CD4-positive, CD25-positive, alpha-beta regulatory T cell (primary cell): Measurements from ENCODE around the gene SORCS3. TPM values are rescaled to one million over a fixed set of nuclear protein-coding genes. Genes with fewer than 3 reads are reported as not detected.

Experiments
- ATAC-seq, 2 donors: fragments of 150-1000 bp; cut with Tn5 transposase; one replicate each; pipeline ENCODE4 v1.10.0; 2021; ENCODE audit warnings: low read depth in 2 of 2, moderate number of reproducible peaks in 2 of 2, moderate library complexity in 1 of 2
- DNase-seq, 3 donors: peaks; one replicate each; pipeline versions ENCODE4 v3.0.0 to v3.0.0-alpha.2; 2012 to 2022; ENCODE audit warnings: mixed read lengths in 1 of 3
- H3K27ac ChIP-seq: one replicate; pipeline ENCODE4 v1.7.0; 2013; ENCODE audit warnings: mild to moderate bottlenecking, low read length; ENCODE audit not compliant: insufficient read depth, poor library complexity, severe bottlenecking
- H3K27me3 ChIP-seq: one replicate; pipeline ENCODE4 v1.7.0; 2013; ENCODE audit warnings: low read length; ENCODE audit not compliant: control insufficient read depth, insufficient read depth
- H3K36me3 ChIP-seq: one replicate; pipeline ENCODE4 v1.7.0; 2013; ENCODE audit warnings: mild to moderate bottlenecking, low read length, moderate library complexity; ENCODE audit not compliant: control insufficient read depth, insufficient read depth
- H3K4me1 ChIP-seq: 2 replicates; pipeline ENCODE4 v1.7.0; 2013; ENCODE audit warnings: mild to moderate bottlenecking, low read length; ENCODE audit not compliant: insufficient read depth, control insufficient read depth, poor library complexity, severe bottlenecking
- H3K4me3 ChIP-seq: one replicate; pipeline ENCODE4 v1.7.0; 2013; ENCODE audit warnings: low read depth, mild to moderate bottlenecking, low read length, moderate library complexity
- H3K9me3 ChIP-seq, 2 experiments: 1 replicate in 1 of 2; 2 replicates in 1 of 2; pipeline ENCODE4 v1.7.0; 2013; ENCODE audit warnings: low read length in 2 of 2, mild to moderate bottlenecking in 1 of 2, moderate library complexity in 1 of 2; ENCODE audit not compliant: control insufficient read depth in 2 of 2
- H3K27ac Mint-ChIP-seq, 3 donors: one replicate each; pipeline ENCODE4 v1.8.0; 2020 to 2022; ENCODE audit warnings: mild to moderate bottlenecking in 3 of 3, mixed read lengths in 3 of 3, moderate library complexity in 2 of 3
- H3K27me3 Mint-ChIP-seq: one replicate; pipeline ENCODE4 v1.8.0; 2022; ENCODE audit warnings: mild to moderate bottlenecking, mixed read lengths
- H3K36me3 Mint-ChIP-seq: one replicate; pipeline ENCODE4 v1.8.0; 2020; ENCODE audit warnings: mixed read lengths
- H3K4me1 Mint-ChIP-seq, 4 donors: one replicate each; pipeline ENCODE4 v1.8.0; 2020 to 2022; ENCODE audit warnings: mixed read lengths in 4 of 4, mild to moderate bottlenecking in 1 of 4
- H3K4me3 Mint-ChIP-seq, 4 donors: one replicate each; pipeline ENCODE4 v1.8.0; 2020 to 2022; ENCODE audit warnings: mild to moderate bottlenecking in 4 of 4, mixed read lengths in 4 of 4, moderate library complexity in 3 of 4
- H3K9me3 Mint-ChIP-seq, 7 donors: one replicate each; pipeline ENCODE4 v1.8.0; 2020 to 2022; ENCODE audit warnings: mixed read lengths in 7 of 7, mild to moderate bottlenecking in 3 of 7, moderate library complexity in 2 of 7
- polyA plus RNA-seq, 4 donors: library from polyadenylated mRNA; unstranded; fragments of 300-500 nt; fragmentation: Illumina TruSeq; gene quantifications; one replicate each; pipeline ENCODE4 v1.2.3, GENCODE V29; 2021
- total RNA-seq: library from RNA; stranded (reverse); gene quantifications from one replicate; pipeline ENCODE4 v1.2.3, GENCODE V29; 2022

SORCS3 gene
- total and polyA plus RNA-seq, 5 donors from 2014 or later = 0.35 TPM; not detected in 4

DNA sequence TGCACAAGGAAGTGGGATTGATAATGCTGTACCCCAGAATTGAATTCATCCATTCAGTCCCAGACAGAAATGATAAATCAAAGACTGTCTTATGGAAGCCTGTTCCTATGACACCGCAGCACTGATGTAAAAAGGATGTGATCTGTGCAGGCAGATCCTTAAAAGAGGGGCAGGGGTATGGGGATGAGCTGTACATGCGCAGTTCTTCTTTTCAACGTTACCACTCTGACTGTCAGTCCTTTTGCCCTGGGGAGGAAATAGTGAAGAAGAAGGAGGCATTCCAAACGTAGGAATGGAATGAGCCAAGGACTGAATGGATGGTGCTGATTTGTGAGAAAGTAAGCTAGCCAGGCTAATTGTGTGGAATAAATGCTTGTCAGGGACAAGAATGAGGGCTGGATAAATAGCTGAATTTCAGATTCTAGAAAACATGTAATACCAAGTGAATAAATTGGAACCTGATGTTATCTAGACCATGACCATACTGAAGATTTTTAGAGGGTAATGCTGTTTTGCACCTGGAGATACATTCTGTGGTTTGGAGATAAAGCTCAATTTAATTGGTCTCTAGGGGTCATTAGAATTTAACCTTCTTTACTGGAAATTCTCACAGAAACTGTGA, 509.3 kb downstream of the SORCS3 start:
- no peak overlapping the region for H3K27ac ChIP-seq
- no peaks in the 10 kb centered on the region for H3K4me1 ChIP-seq
- Mint-ChIP-seq H3K36me3 (no peaks in the 10 kb centered on the region), H3K27me3 (no peaks in the 10 kb centered on the region), H3K4me3 (no peak overlapping the region), H3K4me1 (no peaks in the 10 kb centered on the region), H3K9me3 (peaks cover 0 to 5% (median 0%) of the 10 kb centered on the region in 7 donors), H3K27ac (no peak overlapping the region)
- no peak overlapping the region for H3K4me3 ChIP-seq
- DNase-seq (no peak), ATAC-seq (no peak)
- no peaks in the 10 kb centered on the region for H3K9me3 ChIP-seq
- no peaks in the 10 kb centered on the region for H3K27me3 ChIP-seq
- H3K36me3 ChIP-seq = no peaks in the 10 kb centered on the region

DNA sequence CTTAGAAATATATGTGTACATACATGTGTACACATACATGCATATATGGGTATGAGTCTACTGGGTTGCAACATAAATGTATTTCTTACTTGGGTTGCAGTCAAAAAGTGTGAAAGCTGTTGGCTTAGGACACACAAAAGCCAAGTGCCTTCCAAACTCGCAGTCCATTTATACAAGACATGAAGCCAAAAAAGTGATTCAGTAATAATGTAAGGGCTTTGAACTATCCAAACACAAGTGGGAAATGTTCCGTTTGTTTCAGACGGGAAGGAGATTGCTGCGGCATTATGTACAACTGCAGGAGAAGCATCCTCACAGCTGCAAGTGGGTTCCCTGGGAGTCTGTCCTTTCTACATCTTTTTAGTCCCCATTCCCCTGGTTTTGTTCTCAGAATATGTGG, 513.6 kb downstream of the SORCS3 start:
- Mint-ChIP-seq H3K36me3 (no peaks in the 10 kb centered on the region), H3K9me3 (peaks cover 0 to 2% (median 0%) of the 10 kb centered on the region in 7 donors), H3K4me1 (no peaks in the 10 kb centered on the region), H3K27ac (no peak overlapping the region), H3K4me3 (no peak overlapping the region), H3K27me3 (no peaks in the 10 kb centered on the region)
- ATAC-seq (no peak), DNase-seq (no peak)
- H3K27ac ChIP-seq = no peak overlapping the region
- H3K27me3 ChIP-seq = no peaks in the 10 kb centered on the region
- no peaks in the 10 kb centered on the region for H3K36me3 ChIP-seq
- H3K9me3 ChIP-seq = no peaks in the 10 kb centered on the region
- no peaks in the 10 kb centered on the region for H3K4me1 ChIP-seq
- no peak overlapping the region for H3K4me3 ChIP-seq

DNA sequence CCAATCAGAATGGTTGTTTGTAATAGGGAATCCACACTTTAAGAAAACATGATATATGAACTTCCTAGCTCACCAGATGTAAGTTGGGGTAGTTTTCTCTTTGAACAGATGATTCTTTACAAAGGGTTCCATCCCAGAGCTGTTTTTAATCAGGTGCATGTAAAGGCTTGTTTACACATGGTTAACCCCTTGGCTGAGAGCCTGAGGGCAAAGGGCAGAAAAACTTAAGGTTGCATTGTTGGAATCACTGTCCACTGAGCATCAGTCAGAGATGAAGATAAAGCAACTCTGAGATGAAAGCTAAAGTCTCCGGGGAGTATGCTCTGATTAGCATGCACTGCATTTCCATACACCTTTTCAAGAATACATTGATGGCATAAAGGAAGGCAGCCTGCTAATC, 518.2 kb downstream of the SORCS3 start:
- H3K4me1 Mint-ChIP-seq = no peaks in the 10 kb centered on the region
- no peaks in the 10 kb centered on the region for H3K36me3 ChIP-seq
- H3K27me3 ChIP-seq = no peaks in the 10 kb centered on the region
- ATAC-seq = no peak
- H3K27ac Mint-ChIP-seq = no peak overlapping the region
- H3K9me3 ChIP-seq = no peaks in the 10 kb centered on the region
- H3K4me1 ChIP-seq = no peaks in the 10 kb centered on the region
- H3K36me3 Mint-ChIP-seq = no peaks in the 10 kb centered on the region
- no peak overlapping the region for H3K4me3 Mint-ChIP-seq
- H3K27me3 Mint-ChIP-seq = no peaks in the 10 kb centered on the region
- no peak overlapping the region for H3K4me3 ChIP-seq
- peaks cover 0 to 6% (median 0%) of the 10 kb centered on the region in 7 donors for H3K9me3 Mint-ChIP-seq
- DNase-seq = no peak
- H3K27ac ChIP-seq = no peak overlapping the region

DNA sequence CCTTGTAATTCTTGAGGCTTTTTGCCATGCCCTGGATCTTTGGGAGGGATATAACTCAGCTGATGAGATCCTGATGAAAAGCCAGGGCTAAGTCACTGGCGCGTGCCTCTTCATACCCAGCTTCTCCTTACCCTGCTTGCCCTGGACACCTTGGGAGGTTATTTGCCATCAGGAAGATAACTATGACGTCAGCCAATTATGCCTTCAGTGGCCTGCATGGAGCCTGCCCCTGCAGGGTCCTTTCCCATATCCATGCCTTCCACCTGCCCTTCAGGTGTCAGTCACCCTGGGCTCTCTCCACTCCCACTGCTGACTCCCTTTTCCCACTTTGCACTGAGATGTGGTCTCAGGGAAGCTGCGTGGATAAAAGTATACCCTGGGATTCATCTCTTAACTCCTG, 520.1 kb downstream of the SORCS3 start:
- Mint-ChIP-seq H3K27ac (no peak overlapping the region), H3K4me1 (no peaks in the 10 kb centered on the region), H3K9me3 (peaks cover 0 to 6% (median 0%) of the 10 kb centered on the region in 7 donors), H3K27me3 (no peaks in the 10 kb centered on the region), H3K36me3 (no peaks in the 10 kb centered on the region), H3K4me3 (no peak overlapping the region)
- H3K27ac ChIP-seq = no peak overlapping the region
- no peak for ATAC-seq
- H3K4me1 ChIP-seq = no peaks in the 10 kb centered on the region
- H3K27me3 ChIP-seq = no peaks in the 10 kb centered on the region
- no peaks in the 10 kb centered on the region for H3K9me3 ChIP-seq
- no peak for DNase-seq
- no peaks in the 10 kb centered on the region for H3K36me3 ChIP-seq
- no peak overlapping the region for H3K4me3 ChIP-seq

DNA sequence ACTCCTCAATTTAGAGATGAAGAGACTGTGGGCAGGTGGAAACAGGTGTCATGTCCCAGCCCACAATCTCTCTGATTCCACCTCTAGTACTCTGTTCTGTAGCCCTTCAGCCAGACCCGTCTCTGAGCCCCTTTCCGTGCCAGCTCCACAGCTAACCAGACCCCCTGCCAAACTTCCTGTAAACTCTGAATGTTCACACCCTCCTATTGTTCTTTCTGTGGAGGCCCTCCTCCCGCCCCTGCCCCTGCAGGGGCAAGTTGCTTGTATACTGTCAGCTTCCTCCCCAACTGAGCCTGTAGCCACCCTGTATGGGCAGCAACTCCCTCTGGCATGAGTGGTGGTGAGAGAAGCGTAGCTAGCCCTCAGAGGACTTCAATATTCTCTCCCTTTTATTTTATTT, 520.7 kb downstream of the SORCS3 start:
- Mint-ChIP-seq H3K4me3 (no peak overlapping the region), H3K9me3 (peaks cover 0 to 6% (median 0%) of the 10 kb centered on the region in 7 donors), H3K27ac (no peak overlapping the region), H3K4me1 (no peaks in the 10 kb centered on the region), H3K36me3 (no peaks in the 10 kb centered on the region), H3K27me3 (no peaks in the 10 kb centered on the region)
- ATAC-seq = no peak
- H3K27me3 ChIP-seq = no peaks in the 10 kb centered on the region
- H3K36me3 ChIP-seq = no peaks in the 10 kb centered on the region
- no peak overlapping the region for H3K4me3 ChIP-seq
- no peak overlapping the region for H3K27ac ChIP-seq
- no peaks in the 10 kb centered on the region for H3K4me1 ChIP-seq
- H3K9me3 ChIP-seq = no peaks in the 10 kb centered on the region
- no peak for DNase-seq

DNA sequence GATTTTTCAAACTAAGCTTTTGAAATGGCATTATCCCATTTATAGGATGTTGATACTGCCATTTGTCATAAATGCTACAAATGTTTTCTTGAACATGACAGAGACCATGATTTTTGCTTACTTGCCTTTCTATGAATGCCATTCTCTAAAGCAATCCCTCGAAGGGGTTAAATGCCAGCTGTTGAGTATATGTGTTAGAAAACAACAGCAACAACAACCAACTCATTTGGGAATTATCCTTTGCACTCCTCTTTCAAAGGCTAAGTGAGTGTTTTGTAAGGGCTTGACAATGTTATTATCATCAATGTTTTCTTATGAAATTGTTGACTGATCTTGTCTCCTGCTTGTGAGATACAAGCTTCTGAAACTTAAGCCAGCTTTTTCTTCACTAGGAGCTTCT, 529.4 kb downstream of the SORCS3 start:
- H3K4me3 ChIP-seq = no peak overlapping the region
- Mint-ChIP-seq H3K9me3 (peaks cover 0 to 8% (median 3%) of the 10 kb centered on the region in 7 donors), H3K27me3 (no peaks in the 10 kb centered on the region), H3K4me3 (no peak overlapping the region), H3K27ac (no peak overlapping the region), H3K36me3 (no peaks in the 10 kb centered on the region), H3K4me1 (no peaks in the 10 kb centered on the region)
- no peak overlapping the region for H3K27ac ChIP-seq
- DNase-seq = no peak
- no peaks in the 10 kb centered on the region for H3K36me3 ChIP-seq
- H3K27me3 ChIP-seq = no peaks in the 10 kb centered on the region
- no peaks in the 10 kb centered on the region for H3K9me3 ChIP-seq
- H3K4me1 ChIP-seq = no peaks in the 10 kb centered on the region
- no peak for ATAC-seq

DNA sequence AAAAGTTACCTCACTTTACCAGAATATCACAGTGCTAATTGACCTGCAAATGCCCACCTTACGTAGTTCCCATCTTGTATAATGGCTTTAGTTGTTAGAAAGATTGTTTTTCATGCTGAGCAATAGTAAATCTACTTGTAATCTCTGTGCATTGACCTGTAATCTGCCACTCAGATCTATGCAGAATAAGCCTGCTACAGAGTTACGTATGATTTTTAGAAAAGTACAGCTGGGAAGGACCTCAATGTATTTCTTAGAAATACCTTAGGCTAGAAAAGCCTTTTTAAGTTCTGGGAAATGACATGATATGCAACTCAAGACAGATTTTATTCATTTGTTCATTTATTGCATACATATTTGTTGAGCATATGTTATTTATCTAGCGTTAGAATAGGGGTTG, 530.9 kb downstream of the SORCS3 start:
- no peak overlapping the region for H3K4me3 Mint-ChIP-seq
- peaks cover 0 to 8% (median 2%) of the 10 kb centered on the region in 7 donors for H3K9me3 Mint-ChIP-seq
- Histone ChIP-seq H3K36me3 (no peaks in the 10 kb centered on the region), H3K27ac (no peak overlapping the region), H3K9me3 (no peaks in the 10 kb centered on the region), H3K27me3 (no peaks in the 10 kb centered on the region), H3K4me1 (no peaks in the 10 kb centered on the region), H3K4me3 (no peak overlapping the region)
- no peaks in the 10 kb centered on the region for H3K27me3 Mint-ChIP-seq
- H3K36me3 Mint-ChIP-seq = no peaks in the 10 kb centered on the region
- H3K4me1 Mint-ChIP-seq = no peaks in the 10 kb centered on the region
- ATAC-seq (no peak), DNase-seq (no peak)
- H3K27ac Mint-ChIP-seq = no peak overlapping the region

DNA sequence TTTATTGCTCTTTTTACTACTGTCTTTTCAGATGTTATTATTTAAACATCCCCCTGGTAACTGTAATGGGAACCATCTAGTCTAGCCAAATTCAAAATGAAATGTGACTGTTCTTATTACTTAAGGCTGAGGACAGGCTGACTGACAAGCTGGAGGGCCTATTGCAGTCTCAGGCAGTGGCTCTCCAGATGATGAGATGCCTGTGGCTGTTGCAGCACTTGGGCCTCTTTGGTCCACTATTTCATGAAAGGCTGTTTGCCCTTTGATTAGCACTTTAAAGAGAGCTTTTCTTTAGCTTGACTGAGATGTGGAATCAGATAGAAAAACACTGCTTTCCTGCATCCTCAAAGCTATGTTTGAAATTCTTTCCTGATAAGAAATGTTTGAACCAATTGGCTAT, 540.5 kb downstream of the SORCS3 start:
- H3K27ac Mint-ChIP-seq = no peak overlapping the region
- H3K4me3 Mint-ChIP-seq = no peak overlapping the region
- Histone ChIP-seq H3K4me1 (no peaks in the 10 kb centered on the region), H3K27me3 (no peaks in the 10 kb centered on the region), H3K9me3 (no peaks in the 10 kb centered on the region), H3K36me3 (no peaks in the 10 kb centered on the region), H3K4me3 (no peak overlapping the region), H3K27ac (no peak overlapping the region)
- ATAC-seq (no peak), DNase-seq (no peak)
- H3K36me3 Mint-ChIP-seq = no peaks in the 10 kb centered on the region
- H3K27me3 Mint-ChIP-seq = no peaks in the 10 kb centered on the region
- no peaks in the 10 kb centered on the region for H3K9me3 Mint-ChIP-seq
- H3K4me1 Mint-ChIP-seq = no peaks in the 10 kb centered on the region
